ENCODE data around the gene SH2B3. TPM values are rescaled to one million over a fixed set of nuclear protein-coding genes. Genes with fewer than 3 reads are reported as not detected.

The SH2B3 gene
- polyA plus RNA-seq, 1 donor from 2014 or later: 3.0 TPM

- Histone ChIP-seq H3K27ac (ENCODE audit: low read length) (no peak overlapping the region), H3K36me3 (ENCODE audit: insufficient read depth, low read length) (no peaks in the 10 kb centered on the region), H3K4me3 (ENCODE audit: low read length) (no peak overlapping the region), H3K27me3 (ENCODE audit: insufficient read depth, low read depth, low read length) (no peaks in the 10 kb centered on the region), H3K9me3 (ENCODE audit: low read length) (no peaks in the 10 kb centered on the region), H3K4me2 (ENCODE audit: low read length) (no peak overlapping the region), H2AFZ (ENCODE audit: low read depth, low read length) (no peak overlapping the region), H3K9ac (ENCODE audit: low read length) (no peak overlapping the region), H3K9me2 (ENCODE audit: insufficient read depth, low read length) (no peaks in the 10 kb centered on the region), H3F3A (ENCODE audit: insufficient read depth, low read length, poor library complexity, severe bottlenecking) (no peaks in the 10 kb centered on the region), H3K79me2 (replicated peaks; ENCODE audit: insufficient read depth, low read length) (no peaks in the 10 kb centered on the region), H4K20me1 (ENCODE audit: insufficient read depth) (no peaks in the 10 kb centered on the region)
- no peak for TF ChIP-seq EZH2 (IDR thresholded peaks at IDR 0.05; ENCODE audit: borderline replicate concordance, insufficient read depth, low read length, poor library complexity, severe bottlenecking)
- no peak for TF ChIP-seq TAF1 (IDR thresholded peaks at IDR 0.05; ENCODE audit: low read depth)
- no peak for TF ChIP-seq POLR2AphosphoS5 (IDR thresholded peaks at IDR 0.05)
- no peak for TF ChIP-seq REST (IDR thresholded peaks at IDR 0.05; ENCODE audit: borderline replicate concordance)
- TF ChIP-seq RAD21 (conservative IDR thresholded peaks at IDR 0.05): no peak
- no peak for TF ChIP-seq EP300 (conservative IDR thresholded peaks at IDR 0.05; ENCODE audit: poor library complexity, severe bottlenecking)
- no peak for TF ChIP-seq MXI1 (conservative IDR thresholded peaks at IDR 0.05; ENCODE audit: poor library complexity, severe bottlenecking)
- TF ChIP-seq SMC3 (conservative IDR thresholded peaks at IDR 0.05; ENCODE audit: poor library complexity): no peak
- no peak for TF ChIP-seq CTCF (IDR thresholded peaks at IDR 0.05; ENCODE audit: poor library complexity, severe bottlenecking)
Observed at GRCh38 chr12:111445726-111446581, 40.2 kb downstream of the SH2B3 start.

GRCh38 chr12:111446631-111447570 is 41.2 kb downstream of the SH2B3 start:
- Histone ChIP-seq H3K4me3 (ENCODE audit: low read length) (no peak overlapping the region), H3K9me2 (ENCODE audit: insufficient read depth, low read length) (no peaks in the 10 kb centered on the region), H3K27ac (ENCODE audit: low read length) (no peak overlapping the region), H3K27me3 (ENCODE audit: insufficient read depth, low read depth, low read length) (no peaks in the 10 kb centered on the region), H4K20me1 (ENCODE audit: insufficient read depth) (no peaks in the 10 kb centered on the region), H3K79me2 (replicated peaks; ENCODE audit: insufficient read depth, low read length) (no peaks in the 10 kb centered on the region), H2AFZ (ENCODE audit: low read depth, low read length) (no peak overlapping the region), H3F3A (ENCODE audit: insufficient read depth, low read length, poor library complexity, severe bottlenecking) (no peaks in the 10 kb centered on the region), H3K9ac (ENCODE audit: low read length) (no peak overlapping the region), H3K4me2 (ENCODE audit: low read length) (no peak overlapping the region), H3K36me3 (ENCODE audit: insufficient read depth, low read length) (no peaks in the 10 kb centered on the region), H3K9me3 (ENCODE audit: low read length) (no peaks in the 10 kb centered on the region)
- TF ChIP-seq REST (IDR thresholded peaks at IDR 0.05; ENCODE audit: borderline replicate concordance): no peak
- no peak for TF ChIP-seq TAF1 (IDR thresholded peaks at IDR 0.05; ENCODE audit: low read depth)
- no peak for TF ChIP-seq EZH2 (IDR thresholded peaks at IDR 0.05; ENCODE audit: borderline replicate concordance, insufficient read depth, low read length, poor library complexity, severe bottlenecking)
- TF ChIP-seq SMC3 (conservative IDR thresholded peaks at IDR 0.05; ENCODE audit: poor library complexity): no peak
- no peak for TF ChIP-seq RAD21 (conservative IDR thresholded peaks at IDR 0.05)
- TF ChIP-seq EP300 (conservative IDR thresholded peaks at IDR 0.05; ENCODE audit: poor library complexity, severe bottlenecking): no peak
- TF ChIP-seq CTCF (IDR thresholded peaks at IDR 0.05; ENCODE audit: poor library complexity, severe bottlenecking): no peak
- no peak for TF ChIP-seq POLR2AphosphoS5 (IDR thresholded peaks at IDR 0.05)

Data from neural cell (in vitro differentiated cells).